NCI-H187 treated with DMSO at 0.1 percent for 48 hours (cell line): ENCODE results near the gene ISX.

ENCODE experiments used
- DNase-seq: peaks from one replicate; lab custom pipeline; 2025; lab: John Stamatoyannopoulos, UW

Gene ISX

GRCh38 chr22:35053060-35053835 is 12.7 kb upstream of the ISX start:
- no peak for DNase-seq

- DNase-seq, result no peak
Measured at GRCh38 chr22:35054064-35054463, 11.9 kb upstream of the ISX start.

DNA sequence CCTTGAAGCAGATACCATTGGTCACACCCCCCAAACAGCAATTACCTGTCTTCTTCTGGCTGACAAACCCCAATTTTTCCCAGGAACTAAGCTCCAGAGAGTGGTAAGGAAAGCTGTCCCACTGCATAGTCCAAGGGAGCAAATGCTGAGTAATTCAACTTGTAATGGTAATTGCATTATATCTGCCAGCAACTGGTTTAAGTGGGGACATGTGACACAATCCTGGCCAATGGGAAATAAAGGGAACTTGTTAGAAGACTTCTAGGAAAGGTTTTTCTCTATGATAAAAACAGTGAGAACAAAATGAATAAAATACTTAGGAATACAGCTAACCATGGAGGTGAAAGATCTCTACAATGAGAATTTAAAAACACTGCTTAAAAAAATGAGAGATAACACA is 9.5 kb upstream of the ISX start:
- DNase-seq, result no peak

- DNase-seq, result no peak
Measured at GRCh38 chr22:35057155-35057554, 8.8 kb upstream of the ISX start.

- no peak for DNase-seq
Measured at GRCh38 chr22:35059632-35060031, 6.3 kb upstream of the ISX start.

- DNase-seq, result no peak
Measured at GRCh38 chr22:35064664-35065063, 1.3 kb upstream of the ISX start.

- no peak for DNase-seq
Measured at GRCh38 chr22:35065183-35065582, 775 bp upstream of the ISX start.

DNA sequence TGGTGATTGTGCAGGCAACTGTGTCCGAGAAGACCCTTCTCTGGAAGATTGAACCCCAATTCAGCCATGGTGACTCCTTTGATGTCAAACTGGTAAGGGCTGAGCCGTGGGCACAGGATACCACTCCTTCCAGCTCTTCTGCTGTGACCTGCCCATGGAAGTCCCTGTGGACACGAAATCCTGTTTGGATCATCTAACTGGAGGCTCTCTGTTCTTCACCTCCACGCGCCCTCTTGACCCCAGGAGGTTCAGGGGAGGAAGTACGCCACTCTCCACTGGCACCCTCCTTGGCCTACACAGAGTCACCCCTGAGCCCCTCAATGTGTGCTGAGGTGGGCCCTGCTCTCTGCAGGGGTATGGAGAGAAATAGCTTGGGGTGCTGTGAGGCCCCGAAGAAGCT is 810 bp downstream of the ISX start:
- DNase-seq, result no peak

- no peak for DNase-seq
Measured at GRCh38 chr22:35069541-35069940, 3.6 kb downstream of the ISX start.

- no peak for DNase-seq
Measured at GRCh38 chr22:35070451-35071093, 4.6 kb downstream of the ISX start.

DNA sequence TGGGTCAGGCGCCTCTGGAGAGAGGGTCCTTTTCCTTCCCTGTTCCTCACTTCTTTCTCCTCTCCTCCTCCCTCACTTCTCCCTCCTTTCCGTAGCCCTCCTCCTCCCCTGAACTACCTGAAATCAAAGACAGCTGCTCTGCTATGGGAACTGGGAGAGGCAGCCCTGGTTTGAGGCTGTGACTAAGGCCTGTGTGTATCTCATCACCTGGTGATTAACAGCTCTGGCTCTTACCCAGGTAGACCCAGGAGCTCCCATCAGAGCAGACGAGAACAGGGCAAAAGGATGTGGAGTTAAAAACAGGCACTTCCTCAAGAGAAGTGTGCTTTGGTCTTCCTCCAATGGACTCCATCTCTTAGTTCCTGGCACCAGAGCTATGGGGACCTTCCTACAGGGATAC is 5.8 kb downstream of the ISX start:
- DNase-seq, result no peak

- DNase-seq, result no peak
Measured at GRCh38 chr22:35072925-35073324, 7.0 kb downstream of the ISX start.

GRCh38 chr22:35074583-35074982 is 8.6 kb downstream of the ISX start:
- DNase-seq, result no peak

- no peak for DNase-seq
Measured at GRCh38 chr22:35076630-35077029, 10.7 kb downstream of the ISX start.

DNA sequence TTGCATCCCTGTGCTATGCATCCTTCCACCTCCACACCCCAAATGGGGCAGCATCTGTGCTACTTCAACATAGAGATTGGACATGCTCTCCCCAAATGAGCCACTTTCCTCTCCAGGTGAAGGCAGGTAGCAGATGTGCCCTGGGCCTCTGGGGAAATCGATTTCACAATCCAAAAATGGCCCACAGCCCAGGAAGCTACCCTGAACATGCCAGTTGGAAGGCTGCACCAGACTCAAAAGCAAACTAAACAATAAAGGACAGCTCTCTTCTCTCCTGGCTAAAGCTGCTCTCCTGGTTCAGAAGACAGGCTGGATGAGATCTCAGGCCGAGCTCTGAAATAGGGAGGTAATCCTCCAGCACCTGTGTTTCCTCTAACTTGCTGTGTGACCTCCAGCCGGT is 19.7 kb downstream of the ISX start:
- no peak for DNase-seq

DNA sequence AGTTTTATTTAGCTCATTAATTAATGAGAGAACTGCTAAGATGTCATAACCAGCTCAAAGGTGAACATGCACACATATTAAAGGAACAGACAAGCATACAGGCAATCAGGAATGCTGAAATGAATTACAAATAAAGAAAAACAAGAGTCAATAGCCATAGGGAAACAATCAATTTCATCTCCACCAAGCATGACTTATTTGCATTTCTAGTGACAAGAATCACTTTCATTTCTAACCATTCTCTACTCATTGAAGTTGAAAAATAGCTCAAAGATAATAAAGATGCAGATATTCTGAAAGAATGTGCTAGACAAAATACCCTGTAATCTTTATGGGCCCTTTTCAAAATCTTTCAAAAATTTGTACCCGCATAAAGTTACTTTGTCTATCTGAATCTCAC is 23.2 kb downstream of the ISX start:
- DNase-seq, result no peak

- DNase-seq, result no peak
Measured at GRCh38 chr22:35092406-35092805, 26.4 kb downstream of the ISX start.

DNA sequence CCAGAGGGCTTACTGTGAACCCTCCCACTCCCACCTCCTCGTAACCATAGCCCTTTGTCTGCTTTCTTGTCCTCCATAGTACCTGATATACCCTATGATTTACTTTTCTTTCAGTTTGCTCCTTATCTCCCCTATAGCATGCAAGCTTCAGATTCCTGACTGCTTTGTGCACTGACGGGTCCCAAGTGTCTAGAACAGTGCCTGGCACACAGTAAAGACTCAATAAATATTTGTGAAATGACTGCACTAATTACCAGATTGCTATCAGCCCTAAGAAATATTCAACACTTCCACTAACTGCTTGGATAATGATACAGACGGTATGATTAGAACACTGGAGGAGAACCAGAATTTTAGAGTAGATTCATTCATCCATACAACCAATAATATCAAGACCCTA is 33.0 kb downstream of the ISX start:
- DNase-seq, result no peak

- no peak for DNase-seq
Measured at GRCh38 chr22:35099883-35100282, 33.9 kb downstream of the ISX start.

GRCh38 chr22:35102663-35103062 is 36.7 kb downstream of the ISX start:
- DNase-seq, result no peak

GRCh38 chr22:35103761-35104160 is 37.8 kb downstream of the ISX start:
- no peak for DNase-seq

- DNase-seq, result no peak
Measured at GRCh38 chr22:35104491-35104890, 38.5 kb downstream of the ISX start.

- no peak for DNase-seq
Measured at GRCh38 chr22:35109616-35110015, 43.7 kb downstream of the ISX start.

DNA sequence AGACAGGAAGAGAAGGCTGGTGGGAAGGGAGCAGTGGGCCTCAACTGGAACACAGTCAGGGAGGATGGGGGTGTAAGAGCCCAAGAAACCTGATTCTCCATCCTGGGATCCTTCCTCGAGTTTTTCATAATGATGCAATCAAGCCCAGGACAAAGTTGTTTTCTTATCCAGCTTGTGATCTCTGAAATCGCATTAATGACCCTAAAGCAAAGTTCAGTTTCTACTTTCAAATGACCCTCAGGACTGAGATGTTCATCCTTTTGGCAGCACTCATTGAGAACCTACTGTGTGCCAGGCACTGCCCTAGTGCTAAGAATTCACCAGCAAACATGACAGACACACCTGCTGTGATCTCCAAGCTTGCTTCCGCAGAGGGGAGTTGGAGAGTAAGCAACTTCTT is 45.3 kb downstream of the ISX start:
- DNase-seq, result no peak
